ENCODE measurements around the gene AMBP.

Gene AMBP

GRCh38 chr9:114117996-114118830 is 40.1 kb upstream of the AMBP start:
- DNase-seq (ENCODE audit: low read depth) = no peak
- H3K4me3 ChIP-seq (ENCODE audit: low read depth, low read length) = no peak overlapping the region
- TF ChIP-seq CTCF (conservative IDR thresholded peaks at IDR 0.05; ENCODE audit: low read depth, low read length) = no peak

GRCh38 chr9:114117614-114117995 is 39.5 kb upstream of the AMBP start:
- DNase-seq (ENCODE audit: low read depth) = no peak
- TF ChIP-seq CTCF (conservative IDR thresholded peaks at IDR 0.05; ENCODE audit: low read depth, low read length) = no peak
- no peak overlapping the region for H3K4me3 ChIP-seq (ENCODE audit: low read depth, low read length)

DNA sequence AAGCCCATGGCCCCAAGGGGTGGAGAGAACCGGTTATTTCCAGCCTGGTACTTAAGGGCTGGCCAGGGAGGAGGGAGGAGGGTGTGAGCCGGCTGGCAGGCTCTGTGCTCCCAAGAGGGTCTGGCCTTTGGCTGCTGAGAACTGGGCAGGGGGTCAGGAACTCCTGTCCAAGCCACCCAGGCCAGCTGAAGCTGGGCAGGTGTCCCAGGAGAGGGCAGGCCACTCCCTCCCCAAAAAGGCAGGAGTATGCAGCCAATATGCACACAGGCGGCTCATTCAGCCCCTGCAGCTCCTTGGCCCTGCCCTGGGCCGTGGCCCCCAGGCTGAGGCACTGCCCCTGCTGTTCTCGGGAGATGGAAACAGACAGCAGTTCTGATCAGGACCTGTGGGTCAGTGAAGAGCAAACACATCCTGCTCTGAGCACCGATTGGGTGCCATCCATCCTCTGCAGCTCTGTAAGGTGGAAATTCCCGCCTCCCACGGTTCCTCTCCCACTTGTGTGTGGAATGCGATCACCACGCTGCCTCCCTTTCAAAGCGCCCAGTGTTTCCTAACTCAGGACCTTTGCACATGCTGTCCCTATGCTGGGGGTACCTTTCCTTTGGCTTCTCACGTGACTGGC is 38.1 kb upstream of the AMBP start:
- TF ChIP-seq CTCF (conservative IDR thresholded peaks at IDR 0.05; ENCODE audit: low read depth, low read length) = no peak
- no peak overlapping the region for H3K4me3 ChIP-seq (ENCODE audit: low read depth, low read length)
- DNase-seq (ENCODE audit: low read depth) = no peak

- no peak overlapping the region for H3K4me3 ChIP-seq (ENCODE audit: low read depth, low read length)
- no peak for TF ChIP-seq CTCF (conservative IDR thresholded peaks at IDR 0.05; ENCODE audit: low read depth, low read length)
- DNase-seq (ENCODE audit: low read depth) = no peak
Measured at GRCh38 chr9:114115654-114116125, 37.6 kb upstream of the AMBP start.

DNA sequence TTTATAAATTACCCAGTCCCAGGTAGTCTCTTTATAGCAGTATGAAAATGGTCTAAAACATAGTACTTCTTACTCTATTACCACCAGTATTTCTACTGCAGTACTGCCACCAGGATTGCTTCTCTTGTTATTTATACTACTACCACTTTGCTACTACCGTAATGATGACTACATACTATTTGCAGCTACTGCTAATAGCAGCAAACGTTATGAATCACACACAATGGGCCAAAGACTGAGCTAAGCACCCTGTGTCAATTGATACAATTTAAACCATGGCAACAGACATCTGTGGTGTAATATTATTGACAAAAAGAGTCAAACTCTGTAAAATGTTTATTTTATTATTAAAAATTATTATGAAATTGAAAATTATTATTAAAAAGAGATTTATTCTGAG is 36.3 kb upstream of the AMBP start:
- no peak for TF ChIP-seq CTCF (conservative IDR thresholded peaks at IDR 0.05; ENCODE audit: low read depth, low read length)

GRCh38 chr9:114112778-114113584 is 34.9 kb upstream of the AMBP start:
- no peak overlapping the region for H3K4me3 ChIP-seq (ENCODE audit: low read depth, low read length)
- TF ChIP-seq CTCF (conservative IDR thresholded peaks at IDR 0.05; ENCODE audit: low read depth, low read length) = no peak
- peak; percentile 65 for DNase-seq (ENCODE audit: low read depth)

More for the DNA sequence above, 36.3 kb upstream of the AMBP start:
- no peak for DNase-seq (ENCODE audit: low read depth)
- H3K4me3 ChIP-seq (ENCODE audit: low read depth, low read length) = no peak overlapping the region
